ENCODE measurements around the gene MAP4K3. TPM values are rescaled to one million over a fixed set of nuclear protein-coding genes. Genes with fewer than 3 reads are reported as not detected.

MAP4K3 gene
- total and polyA plus RNA-seq, 9 of the 15 experiments (the other 6 are each of a cell fraction or from before 2014, with no cell fraction given), result 3.1 to 30.0 (median 16.9) TPM

DNA sequence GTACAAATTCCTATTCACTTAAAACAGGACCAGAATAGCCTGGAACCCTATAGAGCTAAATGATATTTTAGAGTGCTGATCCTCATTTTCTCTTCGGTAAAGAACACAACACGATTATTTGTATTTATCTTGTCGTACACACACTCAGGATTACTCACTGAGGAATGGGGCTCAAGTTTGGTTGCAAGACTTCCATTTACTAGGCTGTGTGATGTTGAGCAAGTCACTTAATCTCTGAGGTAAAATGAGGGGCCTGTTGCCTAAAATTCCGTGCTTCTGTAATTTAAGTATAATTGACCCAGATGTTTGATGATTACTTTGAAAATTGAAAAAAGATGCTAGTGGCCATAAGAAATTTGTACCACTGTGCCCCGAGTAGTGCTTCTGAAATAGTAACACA is 42.6 kb upstream of the MAP4K3 start:
- Histone ChIP-seq H3K36me3 (ENCODE audit: control insufficient read depth, insufficient read depth, low read length) (no peaks in the 10 kb centered on the region), H2AFZ (ENCODE audit: low read depth, low read length) (no peak overlapping the region), H3K27ac (ENCODE audit: extremely low read depth, low read depth, low read length) (no peak overlapping the region), H3K9me1 (ENCODE audit: control insufficient read depth, insufficient read depth, low read length) (no peaks in the 10 kb centered on the region), H3K9me3 (replicated peaks; ENCODE audit: control insufficient read depth, insufficient read depth, low read depth, low read length) (no peaks in the 10 kb centered on the region), H3K9ac (ENCODE audit: insufficient read depth in 1 of 2, low read depth in 2 of 2, low read length in 2 of 2) (no peak overlapping the region), H3K4me2 (ENCODE audit: insufficient read depth, low read length) (no peak overlapping the region), H3K4me1 (replicated peaks in 1 of 2; ENCODE audit: control insufficient read depth in 2 of 2, insufficient read depth in 2 of 2, low read length in 2 of 2) (peaks cover 0 to 7% of the 10 kb centered on the region in 2 experiments; a peak in 2 of 5 replicates), H3K79me2 (ENCODE audit: control insufficient read depth, insufficient read depth, low read length) (no peaks in the 10 kb centered on the region), H3K27me3 (ENCODE audit: control insufficient read depth in 2 of 2, insufficient read depth in 2 of 2, low read length in 2 of 2) (no peaks in the 10 kb centered on the region), H3K4me3 (no peak overlapping the region), H4K20me1 (replicated peaks; ENCODE audit: control insufficient read depth, insufficient read depth, low read length) (no peaks in the 10 kb centered on the region)
- 66% methylated on average over 5 of the region's 5 CpGs for WGBS (ENCODE audit: insufficient coverage, low coverage, missing lambda C conversion rate)
- in situ Hi-C loops (cut with MboI) (no loop called here), intact Hi-C loops (cut with micrococcal nuclease) (no loop called here)
- no peak for FAIRE-seq
- no peak for TF ChIP-seq U2AF2 (optimal IDR thresholded peaks at IDR 0.05; ENCODE audit: low read depth, low read length)
- TF ChIP-seq FOXA3 (CRISPR knock-in tag; conservative IDR thresholded peaks at IDR 0.05 in 1 of 2, IDR thresholded peaks at IDR 0.05 in 1 of 2), result no peak
- no peak for TF ChIP-seq TEAD1 (CRISPR knock-in tag; IDR thresholded peaks at IDR 0.05)
- TF ChIP-seq CHD1 (IDR thresholded peaks at IDR 0.05; ENCODE audit: low read length), result no peak
- no peak for TF ChIP-seq PCBP2 (IDR thresholded peaks at IDR 0.05; ENCODE audit: low read depth, low read length, poor library complexity, severe bottlenecking)
- POLR2A ChIA-PET, result interaction anchor here (1.6 kb wide), 1 partner anchor 10 kb away, joined by 4 read pairs; no protein-coding TSS in a partner anchor
- no peak for DNase-seq (ENCODE audit: extremely low read depth in 1 of 4, low spot score in 3 of 4)
- no TSS peak for BruUV-seq (replicated peaks)
- ATAC-seq, result no peak
- CTCF ChIA-PET (ENCODE audit: low intra/inter-chr PET ratio), result no interaction called here

DNA sequence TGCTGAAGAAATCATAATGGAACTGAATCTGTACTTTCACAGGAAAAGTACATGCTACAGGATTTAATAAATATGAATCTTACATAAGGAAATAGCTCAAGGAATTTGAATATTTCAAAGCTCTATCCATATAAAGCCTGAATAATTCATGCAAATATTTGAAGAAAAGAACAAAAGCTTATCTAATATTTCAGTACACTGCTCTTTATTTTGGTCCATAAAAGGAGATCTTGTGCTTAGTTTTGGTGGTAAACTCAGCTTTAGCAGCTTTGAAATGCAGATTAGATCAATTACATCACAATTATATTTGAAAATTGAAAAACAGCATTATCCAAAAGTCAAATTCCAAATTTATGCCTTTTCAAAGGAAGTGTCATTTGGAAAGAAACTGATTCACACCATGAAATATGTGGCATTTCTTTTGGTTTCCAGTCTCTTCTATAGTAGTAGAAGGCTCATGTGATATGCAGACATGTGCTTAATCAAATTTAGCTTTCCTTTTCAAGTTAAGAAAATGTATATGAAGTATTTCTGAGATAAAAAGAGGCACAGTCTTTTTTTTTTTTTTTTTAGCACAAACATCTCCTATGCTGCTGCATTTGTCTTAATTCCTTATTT is 42.1 kb upstream of the MAP4K3 start:
- Histone ChIP-seq H3K27me3 (ENCODE audit: control insufficient read depth in 2 of 2, insufficient read depth in 2 of 2, low read length in 2 of 2) (no peaks in the 10 kb centered on the region), H3K9me1 (ENCODE audit: control insufficient read depth, insufficient read depth, low read length) (no peaks in the 10 kb centered on the region), H3K4me1 (replicated peaks in 1 of 2; ENCODE audit: control insufficient read depth in 2 of 2, insufficient read depth in 2 of 2, low read length in 2 of 2) (peaks cover 0 to 6% of the 10 kb centered on the region in 2 experiments; a peak in 2 of 5 replicates), H3K9me3 (replicated peaks; ENCODE audit: control insufficient read depth, insufficient read depth, low read depth, low read length) (no peaks in the 10 kb centered on the region), H3K9ac (ENCODE audit: insufficient read depth in 1 of 2, low read depth in 2 of 2, low read length in 2 of 2) (no peak overlapping the region), H3K4me2 (ENCODE audit: insufficient read depth, low read length) (no peak overlapping the region), H3K79me2 (ENCODE audit: control insufficient read depth, insufficient read depth, low read length) (no peaks in the 10 kb centered on the region), H3K27ac (ENCODE audit: extremely low read depth, low read depth, low read length) (no peak overlapping the region), H4K20me1 (replicated peaks; ENCODE audit: control insufficient read depth, insufficient read depth, low read length) (no peaks in the 10 kb centered on the region), H3K4me3 (no peak overlapping the region), H3K36me3 (ENCODE audit: control insufficient read depth, insufficient read depth, low read length) (no peaks in the 10 kb centered on the region), H2AFZ (ENCODE audit: low read depth, low read length) (no peak overlapping the region)
- ATAC-seq (no peak), FAIRE-seq (no peak), DNase-seq (ENCODE audit: extremely low read depth in 1 of 4, low spot score in 3 of 4) (no peak)
- TF ChIP-seq HDAC3 (IDR thresholded peaks at IDR 0.05; ENCODE audit: borderline replicate concordance, partially characterized antibody), result no peak
- POLR2A ChIA-PET, result interaction anchor here (1.6 kb wide), 1 partner anchor 9 kb away, joined by 4 read pairs; no protein-coding TSS in a partner anchor
- in situ Hi-C loops (cut with MboI) (no loop called here), intact Hi-C loops (cut with micrococcal nuclease) (no loop called here)
- no TSS peak for BruUV-seq (replicated peaks)
- CTCF ChIA-PET (ENCODE audit: low intra/inter-chr PET ratio), result no interaction called here
